ENCODE data around the gene DAPK2. TPM values are rescaled to one million over a fixed set of nuclear protein-coding genes. Genes with fewer than 3 reads are reported as not detected.

The DAPK2 gene
- total RNA-seq, 1 donor from 2014 or later = 2.6 TPM

- Mint-ChIP-seq H3K9me3 (no peaks in the 10 kb centered on the region), H3K27me3 (ENCODE audit: low read depth) (peaks cover 2% of the 10 kb centered on the region), H3K27ac (no peak overlapping the region), H3K4me1 (peaks cover 7% of the 10 kb centered on the region), H3K4me3 (no peak overlapping the region), H3K36me3 (no peaks in the 10 kb centered on the region)
- no peak for DNase-seq (ENCODE audit: low spot score in 2 of 2, unreplicated experiment in 2 of 2)
- no peak for TF ChIP-seq CTCF (IDR thresholded peaks at IDR 0.05; ENCODE audit: unreplicated experiment)
Measured at GRCh38 chr15:63905558-63906265, 140.6 kb downstream of the DAPK2 start.

DNA sequence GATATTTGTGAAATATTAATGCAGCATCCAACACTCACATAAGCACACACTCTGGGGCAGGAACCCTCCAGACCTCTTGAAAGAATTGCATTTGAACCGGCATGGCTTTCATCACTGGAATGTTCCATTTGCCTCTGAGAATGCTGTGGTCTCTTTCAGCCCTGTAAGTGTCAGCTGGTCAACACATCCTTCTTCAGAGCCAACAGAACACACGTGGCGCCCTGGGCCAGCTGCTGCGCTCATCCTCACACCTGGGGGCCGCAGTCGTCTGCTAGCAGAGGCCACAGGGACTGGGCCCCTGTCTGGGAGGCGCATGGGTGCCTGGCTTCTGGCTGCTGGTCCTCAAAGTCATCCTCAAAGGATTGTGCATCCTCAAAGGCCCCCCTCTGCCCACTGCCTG, 141.2 kb downstream of the DAPK2 start:
- peaks cover 2% of the 10 kb centered on the region for H3K27me3 Mint-ChIP-seq (ENCODE audit: low read depth)
- peaks cover 5% of the 10 kb centered on the region for H3K4me1 Mint-ChIP-seq
- no peak for TF ChIP-seq CTCF (IDR thresholded peaks at IDR 0.05; ENCODE audit: unreplicated experiment)
- no peak overlapping the region for H3K4me3 Mint-ChIP-seq
- DNase-seq (ENCODE audit: low spot score in 2 of 2, unreplicated experiment in 2 of 2) = no peak
- no peak overlapping the region for H3K27ac Mint-ChIP-seq
- no peaks in the 10 kb centered on the region for H3K9me3 Mint-ChIP-seq
- H3K36me3 Mint-ChIP-seq = no peaks in the 10 kb centered on the region

DNA sequence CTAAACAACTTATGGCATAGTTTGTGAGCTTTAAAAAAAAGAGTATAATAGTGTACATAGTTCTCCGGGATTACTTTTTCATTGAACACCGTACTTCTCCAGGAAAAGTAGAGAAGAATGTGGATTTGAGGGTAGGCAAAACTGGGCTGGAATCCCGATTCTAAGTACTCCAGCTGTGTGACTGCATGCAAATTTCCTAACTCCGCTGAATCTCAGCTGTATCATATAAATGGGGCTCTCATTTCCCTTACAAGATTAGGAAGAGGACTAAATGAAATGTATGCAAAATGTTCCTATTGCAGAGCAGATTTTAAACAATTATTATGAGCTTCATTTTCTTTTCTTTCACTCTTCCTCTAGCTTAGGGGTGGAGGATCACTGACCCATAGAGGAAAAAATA, 142.2 kb downstream of the DAPK2 start:
- H3K27me3 Mint-ChIP-seq (ENCODE audit: low read depth) = peaks cover 2% of the 10 kb centered on the region
- no peak overlapping the region for H3K4me3 Mint-ChIP-seq
- H3K27ac Mint-ChIP-seq = no peak overlapping the region
- no peaks in the 10 kb centered on the region for H3K9me3 Mint-ChIP-seq
- no peaks in the 10 kb centered on the region for H3K4me1 Mint-ChIP-seq
- no peaks in the 10 kb centered on the region for H3K36me3 Mint-ChIP-seq
- DNase-seq (ENCODE audit: low spot score in 2 of 2, unreplicated experiment in 2 of 2) = no peak
- TF ChIP-seq CTCF (IDR thresholded peaks at IDR 0.05; ENCODE audit: unreplicated experiment) = no peak

- Mint-ChIP-seq H3K27ac (no peak overlapping the region), H3K36me3 (no peaks in the 10 kb centered on the region), H3K4me3 (no peak overlapping the region), H3K27me3 (ENCODE audit: low read depth) (peaks cover 2% of the 10 kb centered on the region), H3K4me1 (no peaks in the 10 kb centered on the region), H3K9me3 (no peaks in the 10 kb centered on the region)
- TF ChIP-seq CTCF (IDR thresholded peaks at IDR 0.05; ENCODE audit: unreplicated experiment) = no peak
- DNase-seq (ENCODE audit: low spot score in 2 of 2, unreplicated experiment in 2 of 2) = no peak
Measured at GRCh38 chr15:63902671-63903035, 143.6 kb downstream of the DAPK2 start.

DNA sequence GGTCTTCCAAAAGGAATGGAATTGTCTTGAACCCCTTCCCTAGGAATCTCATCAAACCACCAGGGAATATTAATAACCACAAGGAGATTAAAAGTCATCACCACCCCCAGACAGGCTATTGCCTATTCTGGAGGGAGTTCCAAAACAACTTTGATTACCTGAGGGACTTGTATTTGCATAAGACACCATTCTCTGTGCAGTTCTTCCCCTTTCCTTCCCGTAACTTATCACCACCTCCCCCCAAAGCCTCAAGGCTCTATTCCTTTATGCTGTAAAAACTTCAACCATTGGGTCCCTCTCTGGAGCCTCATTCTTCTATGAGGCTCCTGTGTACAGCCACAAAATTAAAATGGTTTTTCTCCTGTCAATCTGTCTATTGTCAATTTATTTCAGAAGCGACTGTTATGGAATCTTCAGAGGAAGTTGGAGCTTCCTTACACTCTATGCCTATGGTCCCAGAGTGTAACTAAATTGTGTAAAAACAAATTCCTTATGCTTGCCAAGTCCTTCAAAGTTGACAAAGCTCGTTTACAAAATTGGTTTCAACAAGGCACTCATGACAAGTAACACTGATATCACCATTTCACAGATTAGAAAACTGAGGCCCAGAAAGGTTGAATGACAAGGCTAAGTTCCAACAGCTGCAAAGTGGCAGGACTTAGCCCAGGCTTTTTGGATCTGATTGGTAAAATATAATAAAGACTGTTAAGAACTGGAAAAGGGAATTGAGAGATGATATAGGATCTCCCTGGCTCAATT, 144.2 kb downstream of the DAPK2 start:
- Mint-ChIP-seq H3K27me3 (ENCODE audit: low read depth) (peaks cover 2% of the 10 kb centered on the region), H3K27ac (no peak overlapping the region), H3K36me3 (no peaks in the 10 kb centered on the region), H3K4me3 (no peak overlapping the region), H3K9me3 (no peaks in the 10 kb centered on the region), H3K4me1 (peaks cover 1% of the 10 kb centered on the region)
- no peak for DNase-seq (ENCODE audit: low spot score in 2 of 2, unreplicated experiment in 2 of 2)
- TF ChIP-seq CTCF (IDR thresholded peaks at IDR 0.05; ENCODE audit: unreplicated experiment) = no peak
